H9 (cell line): ENCODE data around the gene ANKRD29. TPM values are rescaled to one million over a fixed set of nuclear protein-coding genes. Genes with fewer than 3 reads are reported as not detected.

Experiments used
- DNase-seq: peaks from one replicate; pipeline ENCODE4 v3.0.0-alpha.2; 2017
- H2AFZ ChIP-seq: one replicate; pipeline ENCODE4 v1.6.1; 2013; ENCODE audit warnings: mild to moderate bottlenecking, low read length, control low read depth, moderate library complexity
- H2AK5ac ChIP-seq: 2 replicates; pipeline ENCODE4 v1.6.1; 2013; ENCODE audit warnings: low read length, control low read depth, mixed read lengths; ENCODE audit not compliant: insufficient read length
- H2BK120ac ChIP-seq: one replicate; pipeline ENCODE4 v1.6.1; 2013; ENCODE audit warnings: low read depth, mild to moderate bottlenecking, low read length, control low read depth, inconsistent platforms; ENCODE audit not compliant: poor library complexity, severe bottlenecking
- H2BK12ac ChIP-seq: 2 replicates; pipeline ENCODE4 v1.6.1; 2013; ENCODE audit warnings: low read length, control low read depth, mixed read lengths, low read depth; ENCODE audit not compliant: insufficient read length
- H2BK15ac ChIP-seq: 2 replicates; pipeline ENCODE4 v1.6.1; 2013; ENCODE audit warnings: low read depth, low read length, control low read depth
- H2BK20ac ChIP-seq: one replicate; pipeline ENCODE4 v1.6.1; 2013; ENCODE audit warnings: low read depth, mild to moderate bottlenecking, low read length, control low read depth, inconsistent platforms; ENCODE audit not compliant: poor library complexity, severe bottlenecking
- H2BK5ac ChIP-seq: 2 replicates; pipeline ENCODE4 v1.6.1; 2013; ENCODE audit warnings: low read length, control low read depth, mixed read lengths; ENCODE audit not compliant: insufficient read length
- H3K14ac ChIP-seq: 2 replicates; pipeline ENCODE4 v1.6.1; 2013; ENCODE audit warnings: low read length, control low read depth; ENCODE audit not compliant: insufficient read depth
- H3K18ac ChIP-seq: 2 replicates; pipeline ENCODE4 v1.6.1; 2013; ENCODE audit warnings: low read depth, mild to moderate bottlenecking, mixed read lengths, low read length, control low read depth; ENCODE audit not compliant: insufficient read length
- H3K23ac ChIP-seq: 2 replicates; pipeline ENCODE4 v1.6.1; 2013; ENCODE audit warnings: low read length, control low read depth, mixed read lengths, low read depth; ENCODE audit not compliant: insufficient read length
- H3K23me2 ChIP-seq: 2 replicates; pipeline ENCODE4 v1.6.1; 2013; ENCODE audit warnings: low read depth, mild to moderate bottlenecking, mixed read lengths, low read length, control low read depth; ENCODE audit not compliant: insufficient read length, poor library complexity, severe bottlenecking
- H3K27ac ChIP-seq: 2 replicates; pipeline ENCODE4 v1.5.1; 2013; ENCODE audit warnings: low read length, control low read depth, mixed read lengths, low read depth; ENCODE audit not compliant: insufficient read length
- H3K27me3 ChIP-seq: 2 replicates; pipeline ENCODE4 v1.6.1; 2013; ENCODE audit warnings: low read length, control low read depth, inconsistent platforms; ENCODE audit not compliant: insufficient read depth
- H3K4ac ChIP-seq: 2 replicates; pipeline ENCODE4 v1.6.1; 2013; ENCODE audit warnings: low read depth, mild to moderate bottlenecking, control low read depth, inconsistent platforms, low read length, moderate library complexity
- H3K4me1 ChIP-seq: 2 replicates; pipeline ENCODE4 v1.6.1; 2013; ENCODE audit warnings: low read length, control low read depth, inconsistent platforms; ENCODE audit not compliant: insufficient read depth
- H3K4me2 ChIP-seq: 2 replicates; pipeline ENCODE4 v1.6.1; 2013; ENCODE audit warnings: low read length, control low read depth, mixed read lengths; ENCODE audit not compliant: insufficient read length, insufficient read depth
- H3K56ac ChIP-seq: 2 replicates; pipeline ENCODE4 v1.6.1; 2013; ENCODE audit warnings: low read depth, mild to moderate bottlenecking, mixed read lengths, low read length, control low read depth; ENCODE audit not compliant: insufficient read length
- H3K79me1 ChIP-seq: 2 replicates; pipeline ENCODE4 v1.6.1; 2013; ENCODE audit warnings: low read depth, mild to moderate bottlenecking, moderate library complexity, low read length, control low read depth, inconsistent platforms; ENCODE audit not compliant: insufficient read depth, poor library complexity, severe bottlenecking
- H3K79me2 ChIP-seq: 2 replicates; pipeline ENCODE4 v1.6.1; 2013; ENCODE audit warnings: low read length, control low read depth, inconsistent platforms; ENCODE audit not compliant: insufficient read depth
- H3K9ac ChIP-seq: 2 replicates; pipeline ENCODE4 v1.6.1; 2013; ENCODE audit warnings: low read length, control low read depth, mixed read lengths; ENCODE audit not compliant: insufficient read length; ENCODE audit errors: extremely low read depth
- H3K9me3 ChIP-seq: one replicate; pipeline ENCODE4 v1.6.1; 2013; ENCODE audit warnings: low read depth, low read length, inconsistent platforms; ENCODE audit not compliant: control insufficient read depth
- H3T11ph ChIP-seq: one replicate; pipeline ENCODE4 v1.6.1; 2013; ENCODE audit warnings: mild to moderate bottlenecking, low read length, control low read depth, inconsistent platforms
- H4K20me1 ChIP-seq: one replicate; pipeline ENCODE4 v1.6.1; 2013; ENCODE audit not compliant: control insufficient read depth, insufficient read length, insufficient read depth
- H4K5ac ChIP-seq: 2 replicates; pipeline ENCODE4 v1.6.1; 2013; ENCODE audit warnings: low read depth, mild to moderate bottlenecking, mixed read lengths, low read length, control low read depth; ENCODE audit not compliant: insufficient read length
- H4K8ac ChIP-seq: replicated peaks from 2 replicates; pipeline ENCODE4 v1.6.1; 2013; ENCODE audit warnings: low read length, control low read depth, mixed read lengths, low read depth; ENCODE audit not compliant: insufficient read length
- H4K91ac ChIP-seq: 2 replicates; pipeline ENCODE4 v1.6.1; 2013; ENCODE audit warnings: low read depth, mild to moderate bottlenecking, moderate library complexity, mixed read lengths, low read length, control low read depth; ENCODE audit not compliant: insufficient read length
- H3K27ac Mint-ChIP-seq, 3 experiments: 2 replicates in 2 of 3; 3 replicates in 1 of 3; pipeline ENCODE4 v1.8.0; 2020 to 2021; ENCODE audit warnings: mixed read lengths in 3 of 3, mild to moderate bottlenecking in 1 of 3, moderate library complexity in 1 of 3
- H3K27me3 Mint-ChIP-seq: 2 replicates; pipeline ENCODE4 v1.8.0; 2021; ENCODE audit warnings: low read depth, mild to moderate bottlenecking, moderate library complexity, mixed read lengths
- H3K36me3 Mint-ChIP-seq, 3 experiments: 2 replicates in 2 of 3; 3 replicates in 1 of 3; pipeline ENCODE4 v1.8.0; 2020 to 2021; ENCODE audit warnings: low read depth in 3 of 3, mixed read lengths in 3 of 3; ENCODE audit not compliant: insufficient read depth in 1 of 3
- H3K4me1 Mint-ChIP-seq, 2 experiments: 2 replicates each; pipeline ENCODE4 v1.8.0; 2020; ENCODE audit warnings: mixed read lengths in 2 of 2
- H3K4me3 Mint-ChIP-seq, 2 experiments: 2 replicates in 1 of 2; 3 replicates in 1 of 2; pipeline ENCODE4 v1.8.0; 2020 to 2021; ENCODE audit warnings: mild to moderate bottlenecking in 2 of 2, mixed read lengths in 2 of 2, moderate library complexity in 1 of 2
- H3K9me3 Mint-ChIP-seq, 2 experiments: 2 replicates in 1 of 2; 3 replicates in 1 of 2; pipeline ENCODE4 v1.8.0; 2020; ENCODE audit warnings: mild to moderate bottlenecking in 2 of 2, mixed read lengths in 2 of 2, moderate library complexity in 1 of 2
- CTCF ChIP-seq: fragments of 200-600 bp; sonication (generic); conservative IDR thresholded peaks from 3 replicates; pipeline ENCODE4 v1.8.0; 2021; ENCODE audit warnings: antibody characterized with exemption, mild to moderate bottlenecking
- WGBS: extraction: QIAGEN DNeasy Blood & Tissue Kit; methylation state at CpG from one replicate; pipeline ENCODE4 v1.1.7; 2013; ENCODE audit warnings: missing lambda C conversion rate, low lambda C conversion rate, mixed read lengths; ENCODE audit not compliant: insufficient read length; ENCODE audit errors: extremely low coverage; 5-methylcytosine and 5-hydroxymethylcytosine counted together
- total RNA-seq: library from RNA; stranded (reverse); gene quantifications from 2 replicates; pipeline ENCODE4 v1.2.1, GENCODE V29; 2021

Gene ANKRD29
- total RNA-seq, 1 experiment from 2014 or later = 2.1 TPM

GRCh38 chr18:23584019-23584983 lies 78.4 kb downstream of the ANKRD29 start:
- Histone ChIP-seq H3K79me1 (no peaks in the 10 kb centered on the region), H4K91ac (no peak overlapping the region), H3K79me2 (peaks cover 16% of the 10 kb centered on the region; the same call in 1 of the 2 replicates), H3K4ac (no peak overlapping the region), H3K18ac (no peak overlapping the region), H2AFZ (no peak overlapping the region), H3K23me2 (peaks cover 8% of the 10 kb centered on the region), H3T11ph (no peak overlapping the region), H2BK15ac (no peak overlapping the region), H3K23ac (no peak overlapping the region), H2AK5ac (no peak overlapping the region), H2BK12ac (no peak overlapping the region), H4K20me1 (no peaks in the 10 kb centered on the region), H3K4me1 (peaks cover 4% of the 10 kb centered on the region; the same call in 1 of the 2 replicates), H4K8ac (no peak overlapping the region), H3K27ac (no peak overlapping the region), H3K14ac (no peak overlapping the region), H3K27me3 (no peaks in the 10 kb centered on the region), H2BK5ac (no peak overlapping the region), H2BK120ac (no peak overlapping the region), H3K9me3 (no peaks in the 10 kb centered on the region), H3K56ac (no peak overlapping the region), H2BK20ac (no peak overlapping the region), H4K5ac (no peak overlapping the region), H3K4me2 (peak overlapping the region; percentile 98), H3K9ac (no peak overlapping the region)
- no peak for DNase-seq
- Mint-ChIP-seq H3K9me3 (no peaks in the 10 kb centered on the region), H3K4me3 (peak overlapping the region in 1 of 2 experiments; percentile 14; a peak in 1 of 5 replicates), H3K36me3 (peaks cover 0 to 8% (median 2%) of the 10 kb centered on the region in 3 experiments; a peak in 3 of 7 replicates), H3K27me3 (peaks cover 5% of the 10 kb centered on the region), H3K27ac (no peak overlapping the region), H3K4me1 (peaks cover 28 to 35% of the 10 kb centered on the region in 2 experiments)
- no CpG with 5 or more reads among the region's 13 CpGs for WGBS
- TF ChIP-seq CTCF = no peak
